Activated T-helper 9 cell treated with anti-CD3 and anti-CD28 coated beads, Interleukin-2, amount 50 U/mL, for 16 hours (primary cell): ENCODE measurements around the gene CEP76.

Source experiments
- DNase-seq: peaks from one replicate; pipeline ENCODE4 v3.0.0-alpha.2; 2020; ENCODE audit warnings: low read depth

CEP76 gene

GRCh38 chr18:12702221-12703095 lies at the start of gene CEP76, which contains the start of gene PSMG2:
TSS of gene CEP76 (minus strand) at chr18:12702723. CDS start at chr18:12702548, 175 bp downstream.
TSS of gene PSMG2 (plus strand) at chr18:12703042. CDS start at chr18:12703108, 66 bp downstream.
- peak; percentile 78 for DNase-seq

- no peak for DNase-seq
Observed at GRCh38 chr18:12751891-12752290, 49.4 kb upstream of the CEP76 start.

DNA sequence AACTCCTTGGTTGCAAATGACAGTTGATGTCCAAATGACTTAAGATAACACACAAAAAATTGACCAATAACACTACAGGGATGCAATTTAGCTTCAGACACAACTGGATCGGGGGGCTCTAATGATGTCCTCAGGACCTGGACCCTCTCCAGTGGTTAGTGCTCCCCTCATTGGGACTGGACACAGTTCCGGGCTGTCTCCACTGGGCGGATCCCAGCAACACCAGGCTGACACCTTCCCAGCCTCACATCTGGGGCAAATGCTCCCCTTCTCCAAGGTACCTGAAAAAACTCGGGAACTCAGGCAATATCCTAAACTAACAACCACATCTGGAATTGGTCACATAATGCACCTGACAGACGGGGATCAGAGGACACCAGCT lies 49.0 kb upstream of the CEP76 start:
- no peak for DNase-seq

DNA sequence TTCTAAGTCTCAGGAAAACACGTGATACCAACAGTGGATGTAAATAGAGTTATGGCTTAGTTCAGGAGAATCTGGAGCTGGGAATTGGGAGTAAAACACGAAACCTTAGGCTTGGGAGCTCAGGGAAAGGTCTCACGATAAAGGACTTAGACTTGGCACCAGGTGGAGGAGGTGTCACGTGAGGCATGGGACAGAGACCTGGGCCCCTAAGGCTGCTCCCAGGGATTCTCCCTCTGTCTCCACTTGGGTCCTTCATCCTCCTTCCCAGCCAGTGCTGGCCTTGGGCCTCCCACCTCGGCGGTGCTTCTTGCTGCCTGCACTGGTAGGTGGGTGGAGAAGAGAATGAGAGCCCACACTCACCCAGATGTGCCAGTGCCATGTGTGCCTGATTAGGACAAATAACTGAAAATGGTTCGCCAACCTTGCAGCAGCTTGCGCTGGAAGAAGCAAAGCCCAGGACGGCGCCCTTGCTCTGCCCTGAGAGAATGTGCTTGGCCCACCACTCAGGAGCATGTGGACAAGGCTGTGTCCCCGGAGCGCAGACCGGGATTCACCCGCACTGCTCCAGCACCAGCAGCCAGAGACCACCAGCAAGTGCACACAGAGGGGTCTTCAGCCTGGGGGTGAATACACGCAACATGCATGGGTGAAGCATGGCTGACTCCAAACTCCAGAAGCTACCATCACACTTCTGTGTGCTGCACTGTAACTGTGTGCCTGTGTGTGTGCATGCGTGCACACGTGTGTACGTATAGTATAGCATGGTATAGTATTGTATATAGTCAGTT lies 48.4 kb upstream of the CEP76 start:
- no peak for DNase-seq

DNA sequence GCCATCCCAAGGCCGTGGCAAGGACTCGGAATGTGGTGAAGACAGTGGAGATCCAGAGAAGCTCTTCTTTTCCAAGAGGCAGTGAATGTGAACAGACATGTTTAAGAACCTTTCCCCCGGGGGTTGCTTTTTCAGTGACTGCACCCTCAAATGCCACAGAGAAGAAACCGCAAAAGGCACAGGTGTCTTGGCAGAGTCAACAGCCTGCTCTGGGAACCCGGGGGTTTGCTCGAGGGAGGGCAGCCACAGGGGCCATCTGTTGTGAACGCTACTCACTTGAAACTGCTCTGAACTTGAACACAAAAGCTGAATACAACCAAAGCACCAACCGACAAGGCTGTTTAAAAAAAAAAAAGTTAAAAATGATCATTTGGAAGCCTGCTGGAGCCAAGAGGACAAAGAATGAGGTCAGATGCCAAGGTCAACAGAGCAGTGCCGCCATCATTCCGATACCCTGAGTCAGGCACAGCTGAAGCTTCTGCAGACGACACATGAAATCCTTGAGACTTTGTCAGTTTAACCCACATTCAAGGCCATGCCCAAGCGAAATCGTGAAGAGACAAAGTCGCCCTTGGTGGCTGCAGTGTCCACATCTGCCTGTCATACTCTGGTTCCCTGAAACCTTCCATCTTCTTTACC lies 47.7 kb upstream of the CEP76 start:
- no peak for DNase-seq

DNA sequence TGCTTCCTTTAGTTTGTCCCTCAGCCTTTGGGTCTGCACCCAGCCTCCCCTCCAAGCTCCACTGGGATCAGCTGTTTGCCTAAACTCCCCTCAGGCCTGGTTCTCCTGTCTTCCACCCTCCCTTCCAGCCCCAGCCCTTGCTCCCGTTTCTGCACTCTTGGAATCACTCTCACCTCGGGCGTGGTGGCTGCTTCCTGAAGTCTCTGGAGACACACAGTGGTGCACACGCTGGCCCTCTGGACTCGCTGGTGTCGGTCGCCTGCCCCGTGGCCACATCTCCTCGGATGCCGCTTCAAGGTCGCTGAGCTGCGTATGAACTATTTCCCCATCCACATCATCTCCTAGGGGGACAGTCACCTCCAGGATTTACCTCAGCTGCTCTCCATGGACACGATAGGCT lies 46.6 kb upstream of the CEP76 start:
- no peak for DNase-seq

DNA sequence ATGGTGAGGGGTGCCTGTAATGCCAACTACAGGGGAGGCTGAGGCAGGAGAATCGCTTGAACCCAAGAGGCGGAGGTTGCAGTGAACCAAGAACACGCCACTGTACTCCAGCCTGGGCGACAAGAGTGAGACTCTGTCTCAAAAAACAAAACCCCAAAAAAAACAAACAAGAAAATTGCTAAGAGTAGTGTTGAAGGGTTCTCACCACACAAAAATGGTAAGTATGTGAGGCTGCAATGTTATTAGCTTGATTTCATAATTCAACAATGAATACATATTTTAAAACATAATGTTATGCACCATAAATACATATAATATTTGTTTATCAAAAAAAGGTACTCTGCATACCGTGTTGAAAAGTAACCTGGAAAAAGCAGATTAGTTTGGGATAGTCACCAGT lies 46.1 kb upstream of the CEP76 start:
- no peak for DNase-seq

GRCh38 chr18:12747530-12748315 lies 45.2 kb upstream of the CEP76 start:
- no peak for DNase-seq

DNA sequence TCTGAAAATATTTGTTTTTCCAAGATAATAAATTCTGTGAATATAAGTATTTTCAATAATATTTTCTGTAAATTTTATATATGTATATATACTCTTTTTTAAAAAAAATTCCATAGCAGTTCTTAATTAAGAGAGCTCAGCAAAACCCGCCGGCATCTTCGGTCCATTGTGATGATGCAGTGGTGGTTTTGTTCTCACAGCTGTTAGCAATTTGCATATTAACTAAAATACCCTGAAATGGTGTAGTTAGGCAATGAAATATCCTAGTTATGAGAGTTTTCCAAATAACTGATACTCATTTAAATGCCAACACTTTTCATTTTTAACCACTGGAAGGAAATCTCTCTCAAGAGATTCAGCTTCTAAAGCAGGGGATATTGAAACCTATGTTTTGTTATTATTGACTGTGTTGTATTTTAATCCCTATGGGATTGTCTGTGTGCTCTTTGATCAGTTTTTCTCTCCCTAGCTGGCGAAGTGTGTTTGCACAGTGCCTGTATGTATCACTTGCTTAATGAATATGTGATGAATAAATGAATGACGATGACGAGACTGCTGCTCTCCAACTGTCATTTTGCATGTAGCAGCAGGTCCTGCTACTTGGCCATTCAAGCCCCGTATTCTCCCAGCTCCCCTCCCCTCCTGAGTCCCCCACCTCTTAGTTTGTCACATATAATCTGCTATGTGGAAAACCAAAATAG lies 42.7 kb upstream of the CEP76 start:
- no peak for DNase-seq

DNA sequence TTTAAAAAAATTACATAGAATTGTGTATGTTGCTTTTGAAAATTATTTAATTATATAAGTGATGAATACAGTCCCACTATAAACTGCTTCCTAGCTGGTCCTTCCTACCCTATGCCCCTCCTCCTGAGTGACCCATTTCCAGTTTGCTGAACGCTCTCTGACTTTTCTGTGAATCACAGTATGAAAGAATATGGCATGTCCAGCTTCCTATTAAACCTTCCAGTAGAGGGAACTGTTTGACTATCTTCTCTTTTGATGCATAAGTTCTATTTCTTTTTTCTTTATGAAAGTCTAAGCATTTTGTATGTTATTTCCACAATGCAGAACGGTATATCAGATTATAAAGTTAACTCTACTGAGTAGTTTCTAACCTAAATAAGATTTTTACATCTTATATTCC lies 41.6 kb upstream of the CEP76 start:
- DNase-seq: no peak

DNA sequence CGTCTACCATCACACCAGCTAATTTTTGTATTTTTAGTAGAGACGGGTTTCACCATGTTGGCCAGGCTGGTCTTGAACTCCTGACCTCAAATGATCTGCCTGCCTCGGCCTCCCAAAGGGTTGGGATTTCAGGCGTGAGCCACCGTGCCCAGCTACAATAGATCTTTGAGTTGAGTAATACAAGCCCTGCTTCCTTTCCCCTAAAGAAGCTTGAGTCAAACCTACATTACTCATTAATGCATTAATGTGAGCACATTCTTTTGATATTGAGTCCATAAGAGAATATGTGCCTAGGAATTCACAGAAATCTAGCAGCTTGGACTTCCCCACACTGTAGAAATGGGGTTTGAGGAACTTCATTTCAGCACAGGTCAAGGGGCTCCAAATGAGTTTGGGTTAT lies 39.9 kb upstream of the CEP76 start:
- no peak for DNase-seq

GRCh38 chr18:12741351-12741750 lies 38.8 kb upstream of the CEP76 start:
- no peak for DNase-seq

- no peak for DNase-seq
Observed at GRCh38 chr18:12737243-12737902, 34.9 kb upstream of the CEP76 start.

GRCh38 chr18:12726774-12727550 lies 24.4 kb upstream of the CEP76 start:
- DNase-seq: no peak

GRCh38 chr18:12726331-12726730 lies 23.8 kb upstream of the CEP76 start:
- DNase-seq: no peak

DNA sequence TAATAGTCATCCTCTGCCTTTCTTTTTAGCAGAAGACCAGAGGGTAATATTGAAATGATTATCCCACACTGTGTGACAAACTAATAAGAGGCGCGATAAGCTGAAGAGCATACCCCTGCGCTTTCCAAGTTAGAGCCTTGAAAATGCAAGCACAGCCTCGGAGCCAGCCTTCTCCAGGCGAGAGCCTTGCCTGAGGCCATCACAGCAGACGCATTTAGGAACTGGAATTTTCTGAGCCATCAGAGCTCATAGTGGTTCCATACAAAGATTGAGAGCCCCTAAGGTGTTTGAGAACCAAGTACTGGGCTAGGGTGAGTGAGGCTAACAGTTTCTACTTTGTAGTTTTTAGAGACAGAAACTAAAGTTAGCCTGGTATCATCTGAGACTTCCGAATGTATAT lies 20.2 kb upstream of the CEP76 start:
- no peak for DNase-seq

GRCh38 chr18:12721495-12722275 lies 19.2 kb upstream of the CEP76 start:
- DNase-seq: no peak

DNA sequence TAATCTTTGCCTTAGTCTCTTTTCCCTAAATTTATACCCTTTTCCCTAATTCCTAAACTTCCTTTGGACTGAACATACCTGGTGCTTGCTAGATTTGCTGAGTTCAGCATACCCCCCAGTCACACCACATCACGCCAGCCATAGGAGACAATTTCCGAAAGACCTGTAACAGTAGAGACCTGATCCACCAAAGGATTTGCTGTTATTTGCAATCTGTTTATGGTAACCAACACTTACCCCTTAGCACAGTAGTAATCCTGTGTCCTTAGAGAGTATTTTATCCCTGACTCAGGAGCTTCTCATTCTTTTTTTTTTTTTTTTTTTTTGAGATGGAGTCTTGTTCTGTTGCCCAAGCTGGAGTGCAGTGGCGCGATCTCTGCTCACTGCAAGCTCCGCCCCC lies 8.9 kb upstream of the CEP76 start:
- DNase-seq: no peak

GRCh38 chr18:12703664-12704063 lies 1.1 kb upstream of the CEP76 start:
- no peak for DNase-seq
